NK-92 treated with Interleukin-12 subunit alpha and Interleukin-12 subunit beta, amount 100 ng/mL, for 24 hours (cell line): ENCODE results near the gene EXOC6B.
"Not testable (repeated sequence)": the region's sequence is repeated elsewhere in the genome, so short reads cannot be mapped to it uniquely, and the experiment has no call there.

Experiments
- DNase-seq: peaks from one replicate; lab custom pipeline; 2025; lab: John Stamatoyannopoulos, UW

Gene EXOC6B

DNA sequence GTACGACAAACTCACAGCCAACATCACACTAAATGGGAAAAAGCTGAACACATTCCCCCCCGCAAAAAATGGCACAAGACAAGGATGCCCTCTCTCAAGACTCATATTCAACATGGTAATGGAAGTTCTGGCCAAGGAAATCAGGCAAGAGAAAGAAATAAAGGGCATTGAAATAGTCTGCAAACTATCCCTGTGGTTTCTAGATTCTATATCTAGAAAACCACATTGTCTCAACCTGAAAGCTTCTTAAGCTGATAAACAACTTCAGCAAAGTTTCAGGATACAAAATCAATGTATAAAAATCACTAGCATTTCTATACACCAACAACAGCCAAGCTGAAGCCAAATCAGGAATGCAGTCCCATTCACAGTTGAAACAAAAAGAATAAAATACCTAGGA lies 383.6 kb downstream of the EXOC6B start:
- DNase-seq, result no peak

DNA sequence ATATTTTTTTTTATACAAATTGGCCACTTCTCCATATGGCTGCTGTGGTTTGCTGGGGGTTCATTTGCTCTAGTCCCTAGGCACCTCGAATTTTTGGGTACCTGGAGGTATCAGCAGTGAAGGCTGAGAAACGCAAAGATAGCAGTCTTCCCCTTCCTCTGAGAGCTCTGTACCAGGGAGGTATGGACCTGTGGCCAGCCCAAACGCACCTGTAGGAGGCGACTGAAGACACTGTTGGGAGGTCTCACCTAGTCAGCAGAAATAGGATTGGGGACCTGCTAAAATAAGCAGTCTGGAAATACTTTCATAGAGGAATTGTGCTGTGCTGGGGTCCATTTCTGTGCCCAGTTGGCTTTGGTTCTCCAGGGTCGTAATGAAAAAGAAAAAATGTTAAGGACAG lies 385.9 kb downstream of the EXOC6B start:
- no peak for DNase-seq

DNA sequence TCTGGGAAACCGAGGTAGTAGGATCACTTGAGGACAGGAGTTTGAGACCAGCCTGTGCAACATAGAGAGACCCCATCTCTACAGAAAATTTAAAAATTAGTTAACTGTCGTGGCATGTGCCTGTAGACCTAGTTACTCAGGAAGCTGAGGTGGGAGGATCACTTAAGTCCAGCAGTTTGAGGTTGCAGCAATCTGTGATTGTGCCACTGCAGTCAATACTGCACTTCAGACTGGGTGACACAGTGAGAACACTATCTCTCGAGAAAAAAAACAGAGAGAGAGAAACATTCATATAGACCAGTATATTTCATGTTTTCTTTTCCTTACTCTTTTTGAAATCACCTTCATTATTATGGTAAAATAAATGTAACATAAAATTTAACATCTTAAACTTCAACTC lies 387.5 kb downstream of the EXOC6B start:
- DNase-seq, result no peak

DNA sequence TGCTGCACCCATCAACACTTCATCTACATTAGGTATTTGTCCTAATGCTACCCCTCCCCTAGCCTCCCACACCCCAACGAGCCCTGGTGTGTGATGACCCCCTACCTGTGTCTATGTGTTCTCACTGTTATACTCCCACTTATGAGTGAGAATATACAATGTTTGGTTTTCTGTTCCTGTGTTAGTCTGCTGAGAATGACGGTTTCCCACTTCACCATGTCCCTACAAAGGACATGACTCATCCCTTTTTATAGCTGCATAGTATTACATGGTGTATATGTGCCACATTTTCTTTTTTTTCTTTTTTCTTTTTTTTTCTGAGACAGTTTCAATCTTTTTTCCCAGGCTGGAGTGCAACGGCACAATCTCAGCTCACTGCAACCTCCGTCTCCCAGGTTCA lies 394.1 kb downstream of the EXOC6B start:
- DNase-seq, result no peak

DNA sequence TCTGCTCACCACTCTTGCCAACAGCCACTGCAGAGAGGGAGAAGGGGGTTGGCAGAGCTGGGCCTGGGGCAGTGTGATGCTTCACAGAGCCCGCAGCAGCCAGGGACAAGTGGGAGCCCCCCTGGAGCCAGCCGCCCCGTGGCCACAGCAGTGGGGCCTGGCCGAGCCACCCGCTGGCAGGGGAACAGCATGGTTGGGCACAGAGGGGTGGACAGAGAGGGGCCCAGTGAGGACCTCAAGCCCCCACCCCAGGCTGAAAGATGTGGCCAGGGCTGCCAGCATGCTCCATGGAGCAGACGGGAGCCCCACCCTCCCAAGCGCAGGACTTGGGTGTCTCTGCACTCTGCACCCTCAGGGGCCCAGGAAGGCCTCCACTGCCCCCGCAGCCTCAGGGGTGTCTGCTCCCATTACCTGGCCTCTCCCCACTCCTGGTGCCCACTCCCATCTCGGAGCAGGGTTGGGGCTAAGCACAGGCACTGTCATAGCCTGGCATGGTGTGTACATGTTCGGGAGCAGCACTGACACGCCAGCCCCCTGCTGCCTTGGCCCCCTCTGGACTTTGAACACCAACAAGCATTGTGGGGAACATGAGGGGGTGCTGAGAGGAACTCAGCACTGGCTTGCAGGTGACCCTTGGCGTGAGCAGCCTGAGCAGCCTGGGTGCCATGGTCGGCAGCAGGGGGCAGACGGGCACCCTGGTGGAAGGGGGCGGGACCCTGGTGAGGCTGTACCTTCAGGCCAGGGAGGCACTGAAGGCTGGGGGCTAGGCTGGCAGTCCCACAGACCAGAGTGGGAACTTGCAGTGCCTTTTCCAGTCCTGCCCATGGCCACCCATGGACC lies 398.6 kb downstream of the EXOC6B start:
- no peak for DNase-seq

DNA sequence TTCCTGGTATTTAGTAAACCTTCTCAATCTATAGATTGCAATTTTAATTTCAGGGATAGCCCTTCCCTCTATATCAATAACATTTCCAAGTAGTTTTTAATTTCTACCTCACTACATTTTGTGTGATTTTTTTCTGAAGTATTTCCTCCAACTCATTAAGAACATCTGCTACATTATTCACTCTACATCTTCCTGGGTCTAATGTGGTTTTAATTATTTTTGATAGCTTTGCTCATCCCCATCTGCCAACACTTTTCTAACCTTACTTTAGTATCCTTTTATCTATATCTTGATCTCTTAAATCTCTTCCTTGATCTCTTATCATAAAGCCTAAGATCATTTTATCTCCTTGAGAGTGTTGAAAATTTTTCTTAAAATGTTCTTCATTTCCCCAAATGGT lies 399.8 kb downstream of the EXOC6B start:
- DNase-seq, result no peak

DNA sequence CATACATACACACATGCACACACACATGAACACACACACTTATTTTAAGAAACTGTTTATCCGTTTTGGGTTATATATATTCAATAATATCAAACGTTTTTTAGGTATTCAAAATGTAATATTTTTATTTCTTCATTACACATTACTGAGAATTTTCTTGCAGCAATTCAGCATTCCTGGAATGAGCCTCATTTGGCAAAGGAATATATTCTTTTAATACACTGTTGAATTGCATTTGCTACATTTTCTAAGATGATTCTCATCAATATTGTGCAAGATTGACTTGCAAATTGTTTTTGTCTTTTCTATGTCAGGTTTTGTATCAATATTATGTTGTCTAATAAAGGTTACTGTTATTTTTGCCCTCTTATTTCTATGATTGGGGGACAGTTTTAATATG lies 402.1 kb downstream of the EXOC6B start:
- no peak for DNase-seq

DNA sequence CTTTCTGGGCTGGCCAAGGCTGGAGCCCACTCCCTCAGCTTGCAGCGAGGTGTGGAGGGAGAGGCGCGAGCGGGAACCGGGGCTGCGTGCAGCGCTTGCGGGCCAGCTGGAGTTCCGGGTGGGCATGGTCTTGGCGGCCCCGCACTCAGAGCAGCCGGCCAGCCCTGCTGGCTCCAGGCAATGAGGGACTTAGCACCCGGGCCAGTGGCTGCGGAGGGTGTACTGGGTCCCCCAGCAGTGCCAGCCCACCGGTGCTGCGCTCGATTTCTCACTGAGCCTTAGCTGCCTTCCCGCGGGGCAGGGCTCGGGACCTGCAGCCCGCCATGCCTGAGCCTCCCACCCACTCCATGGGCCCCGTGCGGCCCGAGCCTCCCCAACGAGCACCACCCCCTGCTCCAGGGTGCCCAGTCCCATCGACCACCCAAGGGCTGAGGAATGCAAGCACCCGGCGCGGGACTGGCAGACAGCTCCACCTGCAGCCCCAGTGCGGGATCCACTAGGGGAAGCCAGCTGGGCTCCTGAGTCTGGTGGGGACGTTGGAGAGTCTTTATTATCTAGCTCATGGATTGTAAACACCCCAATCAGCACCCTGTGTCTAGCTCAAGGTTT lies 404.0 kb downstream of the EXOC6B start:
- DNase-seq, result not testable (repeated sequence)

DNA sequence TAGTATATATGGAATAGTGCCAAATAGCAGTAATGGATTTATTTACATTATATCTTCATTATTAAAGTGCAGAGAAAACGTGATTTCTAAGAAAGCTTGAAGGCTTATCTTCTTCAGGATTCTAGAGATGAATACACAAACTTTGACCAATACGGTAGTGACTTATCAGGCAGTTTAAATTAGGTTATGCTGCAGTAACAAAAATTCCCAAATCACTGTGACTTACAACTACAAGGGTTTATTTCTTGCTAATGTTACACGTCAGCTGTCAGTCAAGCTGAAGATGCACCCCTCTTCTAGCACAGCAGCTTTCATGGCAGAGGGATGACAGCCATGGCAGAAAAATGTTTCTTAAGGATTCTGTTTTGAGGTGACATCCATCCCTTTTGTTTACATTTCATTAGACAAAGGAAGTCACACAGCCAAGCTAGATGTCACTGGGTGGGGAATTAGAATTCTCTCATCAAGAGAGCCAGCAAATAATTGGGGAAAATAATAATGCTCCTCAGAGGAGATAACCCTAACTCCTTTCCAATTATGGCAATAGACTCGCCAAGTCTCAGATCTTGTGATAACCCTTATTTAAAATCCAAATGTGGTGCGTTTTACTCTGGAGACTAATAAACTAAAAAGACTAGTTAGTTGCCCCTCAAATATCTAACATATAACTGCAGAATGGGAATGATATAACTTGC lies 409.9 kb downstream of the EXOC6B start:
- no peak for DNase-seq

DNA sequence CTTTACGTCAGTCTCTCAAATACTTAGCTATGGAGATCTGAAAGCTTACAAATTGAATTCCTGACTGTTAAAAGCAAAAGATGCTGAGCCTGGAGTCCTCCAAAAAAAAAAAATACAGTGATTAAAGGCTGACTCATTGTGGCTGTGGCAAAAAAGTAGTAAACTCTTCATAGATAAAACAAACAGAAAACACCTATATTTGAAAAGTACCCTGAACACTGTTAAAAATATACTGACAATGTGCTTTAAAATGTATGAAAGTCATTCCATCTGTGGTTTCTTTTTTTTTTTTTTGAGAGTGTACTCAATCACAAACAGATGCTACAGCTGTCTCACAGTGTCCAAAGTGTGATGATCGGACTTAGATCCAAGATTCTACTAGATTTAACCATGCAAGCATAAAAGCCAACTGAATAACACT lies 410.6 kb downstream of the EXOC6B start:
- DNase-seq, result no peak

DNA sequence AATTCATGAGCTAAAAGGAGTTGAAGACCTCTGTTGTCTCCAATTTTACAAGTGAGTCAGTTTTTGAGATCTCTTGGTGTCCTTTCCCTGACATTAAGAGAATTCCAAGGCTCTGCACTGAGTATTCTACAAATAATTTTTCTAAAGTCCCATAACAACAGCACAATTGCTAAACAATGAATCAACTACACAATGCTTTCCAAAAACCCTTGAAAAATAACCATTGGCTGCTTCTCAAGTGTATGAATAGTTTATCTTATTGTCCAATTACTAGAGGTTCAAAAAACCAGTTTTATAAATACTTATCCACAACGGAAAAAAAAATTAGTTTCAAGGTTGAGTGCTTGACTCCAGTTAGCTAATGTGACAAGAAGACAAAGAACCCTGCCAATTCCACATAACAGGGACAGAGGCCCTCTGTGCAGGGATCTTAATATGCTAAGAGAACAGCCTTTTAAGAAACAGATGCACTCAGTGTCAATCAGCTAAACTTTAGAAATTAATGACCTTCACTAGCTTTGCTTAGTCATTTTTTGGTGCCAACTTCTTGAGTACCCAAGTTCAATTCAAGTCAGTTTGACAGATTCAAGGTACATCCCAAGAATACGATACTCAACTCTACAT lies 411.6 kb downstream of the EXOC6B start:
- DNase-seq, result no peak

DNA sequence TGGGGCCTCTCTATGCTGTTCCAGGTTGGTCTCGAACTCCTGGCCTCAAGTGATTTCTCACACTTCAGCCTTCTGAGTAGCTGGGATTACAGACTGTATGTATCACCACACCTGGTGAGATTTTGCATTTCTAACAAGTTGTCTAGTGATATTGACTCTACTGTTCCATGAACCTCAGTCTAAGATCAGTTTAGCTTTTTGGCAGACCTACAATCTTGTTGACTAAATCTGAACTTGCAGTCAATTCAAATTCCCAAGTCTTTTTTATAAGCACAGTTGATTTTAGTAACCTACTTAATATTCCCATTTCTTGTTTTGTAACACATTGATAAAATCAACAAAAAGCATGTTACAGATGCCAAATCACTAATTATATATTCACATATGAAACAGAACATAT lies 412.1 kb downstream of the EXOC6B start:
- no peak for DNase-seq

DNA sequence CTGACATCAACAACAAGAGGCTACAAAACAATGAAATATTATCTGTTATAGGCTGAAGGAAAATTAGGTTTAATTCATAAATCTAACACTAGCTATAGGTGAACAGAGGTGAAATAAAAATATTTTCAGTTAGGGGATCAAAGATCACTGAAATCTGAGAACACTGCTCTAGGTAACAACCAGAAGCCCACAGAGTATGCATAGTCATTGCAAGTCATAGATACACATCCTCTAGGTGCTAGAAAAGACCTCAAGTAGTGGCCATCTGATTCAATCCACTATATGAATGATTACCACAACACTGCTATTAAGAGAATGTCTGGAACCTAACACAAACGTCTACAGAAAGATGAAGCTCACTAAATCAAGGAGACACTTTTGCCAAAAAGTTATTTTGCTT lies 413.6 kb downstream of the EXOC6B start:
- no peak for DNase-seq

DNA sequence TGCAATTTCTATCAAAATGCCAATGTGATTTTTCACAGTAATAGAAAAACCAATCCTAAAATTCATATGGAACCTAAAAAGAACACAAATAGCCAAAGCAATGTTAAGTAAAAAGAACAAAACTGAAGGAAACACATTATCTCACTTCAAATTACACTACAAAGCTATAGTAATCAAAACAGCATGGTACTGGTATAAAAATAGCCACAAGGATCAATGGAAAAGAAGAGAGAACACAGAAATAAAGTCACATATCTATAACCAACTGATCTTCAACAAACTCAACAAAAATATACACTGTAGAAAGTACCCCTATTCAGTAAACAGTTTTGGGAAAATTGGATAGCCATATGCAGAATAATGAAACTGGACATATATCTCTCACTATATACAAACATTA lies 426.0 kb downstream of the EXOC6B start:
- DNase-seq, result no peak

DNA sequence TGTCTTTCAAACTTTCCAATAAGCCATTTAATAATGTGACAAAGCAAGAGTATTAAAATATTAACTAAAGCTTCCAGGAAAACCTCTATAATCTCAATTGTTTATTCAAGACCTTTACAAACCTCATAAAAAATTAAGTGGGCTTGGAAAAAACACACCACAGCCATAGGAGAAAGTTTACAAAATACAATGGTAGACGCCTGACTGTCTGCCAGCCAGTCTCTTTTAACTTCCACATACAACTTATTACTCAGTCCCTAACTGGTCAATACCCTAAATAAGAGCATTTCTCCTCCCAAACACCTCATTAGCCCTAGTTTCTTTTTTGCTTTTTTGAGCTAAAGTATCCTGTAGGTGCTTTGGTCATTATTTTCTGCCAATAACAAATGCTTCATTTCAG lies 430.7 kb downstream of the EXOC6B start:
- no peak for DNase-seq

DNA sequence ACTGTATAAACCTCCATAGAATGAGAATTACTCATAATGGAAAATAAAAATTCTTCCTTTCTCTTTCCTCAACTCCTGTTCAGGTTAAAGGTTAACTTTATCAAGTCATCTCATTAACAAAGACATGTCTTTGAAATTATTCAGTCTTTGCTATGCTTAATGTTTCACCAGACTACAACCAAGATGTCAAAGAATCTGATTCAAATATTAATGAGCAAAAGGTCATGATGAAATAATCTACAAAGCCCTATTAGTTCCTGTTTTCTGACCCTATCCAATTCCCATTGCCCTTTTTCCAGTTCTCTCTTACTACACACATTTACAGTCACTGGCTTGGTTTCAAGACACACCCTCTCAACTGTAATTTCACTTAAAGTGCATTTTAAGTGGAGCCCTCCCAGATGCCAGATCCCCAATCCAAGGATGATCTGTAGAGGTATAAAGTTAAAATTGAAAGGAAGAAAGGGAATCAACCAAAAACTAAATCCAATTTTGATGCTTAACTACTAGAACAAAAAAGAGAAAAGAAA lies 431.2 kb downstream of the EXOC6B start:
- DNase-seq, result no peak

DNA sequence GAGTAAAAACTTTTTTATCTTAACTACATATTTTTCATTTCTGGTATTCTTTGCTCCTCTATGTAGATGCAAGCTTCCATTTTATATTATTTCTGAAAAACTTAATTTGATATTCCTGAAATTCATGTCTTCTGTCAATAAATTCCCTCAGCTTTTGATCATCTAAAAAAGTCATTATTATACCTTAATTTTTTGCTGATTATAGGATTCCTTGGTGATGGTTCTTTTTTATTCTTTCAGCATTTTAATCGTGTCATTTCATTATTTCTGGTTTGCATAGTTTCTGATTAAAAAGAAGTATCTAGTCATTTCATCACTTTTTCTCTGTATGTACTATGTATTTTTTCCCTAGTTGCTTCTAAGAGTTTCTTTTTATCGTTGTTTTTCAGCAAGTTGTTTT lies 436.4 kb downstream of the EXOC6B start:
- DNase-seq, result no peak

DNA sequence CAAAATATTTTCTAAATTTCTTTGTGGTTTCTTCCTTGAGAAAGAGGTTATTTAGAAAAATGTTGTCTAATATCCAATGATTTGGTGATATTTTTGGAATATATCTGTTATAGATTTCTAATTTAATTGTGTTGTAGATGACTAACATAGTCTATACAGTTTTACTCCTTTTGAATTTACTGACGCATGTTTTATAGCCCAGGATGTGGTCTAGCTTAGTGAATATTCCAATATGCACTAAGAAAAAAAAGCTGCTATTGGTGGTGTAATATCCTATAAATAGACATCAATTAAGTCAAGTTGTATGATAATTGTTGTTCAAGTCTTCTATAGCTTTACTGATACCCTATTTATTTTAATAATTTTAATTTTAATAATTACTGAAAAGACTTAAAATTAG lies 437.6 kb downstream of the EXOC6B start:
- no peak for DNase-seq

DNA sequence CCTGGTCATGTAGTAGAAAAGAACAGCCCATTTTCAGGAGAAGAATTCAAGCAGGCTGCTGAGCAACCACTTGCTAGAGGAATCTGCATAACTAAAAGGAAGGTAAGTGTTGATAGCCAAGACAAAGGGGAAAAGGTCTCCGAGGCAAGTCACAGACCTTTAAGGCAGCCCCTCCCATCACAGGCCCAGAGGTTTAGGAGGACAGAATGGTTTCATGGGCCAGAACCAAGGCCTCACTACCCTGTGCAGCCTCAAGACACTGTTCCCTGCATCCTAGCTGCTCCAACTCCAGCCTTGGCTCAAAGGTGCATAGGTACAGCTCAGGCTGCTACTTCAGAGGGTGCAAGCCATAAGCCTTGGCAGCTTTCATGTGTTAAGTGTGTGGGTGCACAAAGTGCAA lies 439.5 kb downstream of the EXOC6B start:
- DNase-seq, result no peak

DNA sequence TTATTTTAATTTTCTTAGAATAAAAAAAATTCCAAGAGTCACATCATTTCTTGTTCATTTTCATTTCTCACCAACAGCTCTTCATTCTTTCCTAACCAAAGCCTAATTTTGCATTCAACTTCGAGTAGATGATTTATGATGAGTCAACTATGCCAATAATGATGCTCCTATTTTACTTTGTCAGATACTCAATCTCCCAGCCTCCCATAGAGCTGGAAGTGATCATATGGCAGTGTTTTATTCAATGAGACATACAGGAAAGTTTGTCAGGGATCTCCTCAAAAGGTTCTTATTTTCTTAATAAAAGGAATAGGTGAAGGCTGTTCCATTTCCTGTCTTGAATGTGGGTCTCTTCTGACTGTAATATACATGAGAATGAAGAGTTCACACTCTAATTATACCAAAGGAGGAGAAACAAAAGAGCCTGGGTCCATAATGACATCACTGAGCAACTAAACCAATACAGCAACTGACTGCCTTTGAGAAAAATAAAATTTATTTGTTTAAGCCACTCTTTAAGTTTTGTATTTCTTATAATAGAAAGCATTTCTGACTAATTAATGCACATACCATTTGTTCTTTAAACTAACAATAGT lies 447.0 kb downstream of the EXOC6B start:
- DNase-seq, result no peak

DNA sequence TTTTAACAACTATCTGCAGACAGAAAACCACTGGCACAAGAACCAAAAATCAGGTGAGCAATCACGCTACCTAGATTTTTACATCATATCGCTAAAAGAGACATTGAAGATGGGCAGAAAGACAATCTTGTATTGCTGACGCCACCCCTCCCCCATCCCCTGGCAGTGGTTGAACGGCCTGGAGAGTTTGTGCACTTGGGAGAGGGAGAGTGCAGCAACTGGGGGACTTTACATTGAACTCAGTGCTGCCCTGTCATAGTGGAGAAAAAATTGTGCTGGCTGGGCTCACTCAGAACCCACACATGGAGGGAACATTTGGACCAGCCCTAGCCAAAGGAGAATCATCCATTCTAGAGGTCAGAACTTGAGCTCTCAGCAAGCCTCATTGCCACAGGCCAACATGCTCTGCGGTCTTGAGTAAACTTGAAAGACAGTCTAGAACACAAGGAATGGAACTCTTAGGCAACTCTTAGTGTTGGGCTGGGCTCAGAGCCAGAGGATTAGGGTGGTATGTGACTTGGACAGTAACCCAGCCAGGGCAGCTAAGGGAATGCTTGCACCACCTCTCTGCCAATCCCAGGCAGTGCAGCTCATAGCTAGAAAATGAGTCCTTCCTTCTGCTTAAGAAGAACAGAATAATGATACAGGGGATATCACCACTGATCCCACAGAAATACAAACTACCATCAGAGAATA lies 458.2 kb downstream of the EXOC6B start:
- no peak for DNase-seq

DNA sequence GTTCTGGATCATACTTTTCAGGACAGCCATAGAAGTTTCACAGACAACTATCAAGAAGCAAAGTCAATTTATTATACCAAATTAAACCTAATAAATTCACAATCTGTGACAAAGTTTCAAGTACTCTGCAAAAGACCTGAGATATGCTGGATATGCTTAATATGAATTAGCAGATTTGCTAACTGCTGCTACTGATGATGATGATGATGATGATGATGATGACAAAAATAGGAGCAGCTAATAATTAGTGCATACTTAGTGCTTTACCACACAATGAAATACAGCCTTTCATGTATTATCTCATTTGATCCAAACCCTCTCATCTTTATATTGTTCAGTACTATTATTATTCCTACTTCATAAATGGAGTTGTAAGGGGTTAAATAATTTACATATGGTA lies 462.4 kb downstream of the EXOC6B start:
- no peak for DNase-seq
